Temporal lobe (tissue), 1 donor: Measurements from ENCODE around the gene PALM3. TPM values are rescaled to one million over a fixed set of nuclear protein-coding genes. Genes with fewer than 3 reads are reported as not detected.

ENCODE experiments used
- total RNA-seq: library from RNA; depleted of rRNA; stranded (reverse); fragments of >200 nt; gene quantifications from one replicate; pipeline ENCODE4 v1.2.3, GENCODE V29; 2014

PALM3 gene
- total RNA-seq, 1 donor from 2014 or later = 4.9 TPM

Other genes starting within 250 kb of the PALM3 start
- gene NANOS3, start 184.9 kb downstream of the PALM3 start, total RNA-seq = 3.0 TPM
- gene BRME1, start 156.0 kb downstream of the PALM3 start, total RNA-seq = 14.8 TPM
- gene CC2D1A, start 155.9 kb downstream of the PALM3 start, total RNA-seq = 11.8 TPM
- gene PODNL1, start 123.7 kb downstream of the PALM3 start, total RNA-seq = not detected
- gene DCAF15, start 109.6 kb downstream of the PALM3 start, total RNA-seq = 12.5 TPM
- gene RFX1, start 55.8 kb downstream of the PALM3 start, total RNA-seq = 2.7 TPM
- gene RLN3, start 33.9 kb downstream of the PALM3 start, total RNA-seq = not detected
- 5.9 TPM for gene IL27RA, start 30.3 kb downstream of the PALM3 start, total RNA-seq
- 1.7 TPM for gene MISP3, start 10.7 kb upstream of the PALM3 start, total RNA-seq
- not detected for gene C19orf67, start 23.7 kb upstream of the PALM3 start, total RNA-seq
- 28.0 TPM for gene SAMD1, start 28.7 kb upstream of the PALM3 start, total RNA-seq
- 36.4 TPM for gene PRKACA, start 55.7 kb upstream of the PALM3 start, total RNA-seq
- 1.7 TPM for gene ASF1B, start 74.5 kb upstream of the PALM3 start, total RNA-seq
- gene ADGRL1, start 144.1 kb upstream of the PALM3 start, total RNA-seq = 53.8 TPM